GM12878 (cell line): ENCODE results near the gene CAMK4. TPM values are rescaled to one million over a fixed set of nuclear protein-coding genes. Genes with fewer than 3 reads are reported as not detected.

Source experiments
- ATAC-seq: fragments of 200-7000 bp; cut with Tn5 transposase; 3 replicates; pipeline ENCODE4 v1.9.1; 2020; ENCODE audit warnings: mild to moderate bottlenecking, moderate library complexity
- BruUV-seq: library from RNA; stranded (reverse); fragments of 400-500 nt; replicated peaks from 2 replicates; lab custom pipeline; 2021; lab: Mats Ljungman, UMichigan
- CTCF ChIA-PET: fragments of 300-600 bp; sonication (Branson Sonifier 250); formaldehyde crosslinking; extraction: SDS; loops from one replicate; lab custom pipeline; 2021; ENCODE audit warnings: inconsistent platforms; lab: Yijun Ruan, JAX
- POLR2A ChIA-PET: fragments of 350-600 bp; formaldehyde crosslinking; extraction: SDS; loops from one replicate; lab custom pipeline; 2021; ENCODE audit warnings: inconsistent platforms; lab: Charles Lee
- RAD21 ChIA-PET: fragments of 300-600 bp; sonication (Branson Sonifier 250); formaldehyde crosslinking; loops from one replicate; lab custom pipeline; 2023; ENCODE audit warnings: antibody characterized with exemption; ENCODE audit not compliant: unreplicated experiment; lab: Charles Lee
- SMC1A ChIA-PET: fragments of 300-600 bp; sonication (Branson Sonifier 250); formaldehyde crosslinking; loops from one replicate; lab custom pipeline; 2023; ENCODE audit not compliant: unreplicated experiment, uncharacterized antibody; lab: Charles Lee
- DNase-seq: peaks from one replicate; pipeline ENCODE4 v3.0.0-alpha.2; 2011; ENCODE audit warnings: low read depth, low spot score
- FAIRE-seq: peaks from 3 replicates; lab custom pipeline; 2011; peaks lifted over from hg19 to GRCh38; lab: Jason Lieb, UNC
- H2AFZ ChIP-seq: 2 replicates; pipeline ENCODE4 v1.6.0; 2011; ENCODE audit warnings: low read depth, low read length, control low read depth; ENCODE audit not compliant: control insufficient read depth
- H3K27ac ChIP-seq: 2 replicates; pipeline ENCODE4 v1.5.1; 2011; ENCODE audit warnings: control low read depth; ENCODE audit not compliant: control insufficient read depth, insufficient read depth
- H3K27me3 ChIP-seq, 2 experiments: replicated peaks in 1 of 2; 2 replicates each; pipeline versions ENCODE4 v1.6.0 to v1.6.1; 2011; ENCODE audit warnings: low read length in 1 of 2; ENCODE audit not compliant: control insufficient read depth in 2 of 2, insufficient read depth in 2 of 2
- H3K36me3 ChIP-seq, 2 experiments: 2 replicates each; pipeline ENCODE4 v1.5.1; 2011; ENCODE audit warnings: low read length in 1 of 2; ENCODE audit not compliant: control insufficient read depth in 2 of 2, insufficient read depth in 2 of 2
- H3K4me1 ChIP-seq: 2 replicates; pipeline ENCODE4 v1.6.1; 2011; ENCODE audit warnings: mild to moderate bottlenecking, low read length, moderate library complexity, mixed read lengths; ENCODE audit not compliant: control insufficient read depth, insufficient read depth
- H3K4me2 ChIP-seq: 2 replicates; pipeline ENCODE4 v1.6.0; 2011; ENCODE audit warnings: control low read depth; ENCODE audit not compliant: control insufficient read depth, insufficient read depth
- H3K4me3 ChIP-seq: fragments of 200-600 bp; sonication (generic); 2 replicates; pipeline ENCODE4 v1.5.1; 2016
- H3K79me2 ChIP-seq: 2 replicates; pipeline ENCODE4 v1.6.0; 2011; ENCODE audit warnings: low read length; ENCODE audit not compliant: control insufficient read depth, insufficient read depth
- H3K9ac ChIP-seq: 2 replicates; pipeline ENCODE4 v1.8.0; 2011; ENCODE audit warnings: low read length, control low read depth, mixed read lengths; ENCODE audit not compliant: control insufficient read depth, insufficient read depth
- H3K9me3 ChIP-seq: replicated peaks from 3 replicates; pipeline ENCODE4 v1.5.1; 2011; ENCODE audit warnings: mild to moderate bottlenecking, low read length; ENCODE audit not compliant: control insufficient read depth, insufficient read depth
- H4K20me1 ChIP-seq: 2 replicates; pipeline ENCODE4 v1.6.0; 2011; ENCODE audit not compliant: control insufficient read depth, insufficient read depth
- MYC ChIP-seq: IDR thresholded peaks from 2 replicates; pipeline ENCODE4 v1.6.1; 2011; ENCODE audit warnings: mild to moderate bottlenecking, low read length, moderate library complexity, inconsistent platforms; ENCODE audit not compliant: insufficient read depth, insufficient replicate concordance, insufficient read length, severe bottlenecking
- RUNX3 ChIP-seq: IDR thresholded peaks from 2 replicates; pipeline ENCODE4 v1.6.1; 2012; ENCODE audit warnings: low read length, inconsistent platforms
- SMC3 ChIP-seq: IDR thresholded peaks from 2 replicates; pipeline ENCODE4 v1.6.1; 2011; ENCODE audit warnings: low read length, improper control_type of control experiment, borderline replicate concordance
- SUPT20H ChIP-seq: IDR thresholded peaks from 2 replicates; pipeline ENCODE4 v1.6.1; 2011; ENCODE audit warnings: low read depth, mild to moderate bottlenecking, low read length, moderate library complexity, borderline replicate concordance; ENCODE audit not compliant: control insufficient read depth
- in situ Hi-C: fragments of 300-500 bp; cut with MboI; formaldehyde crosslinking; loops from 9 replicates; pipeline ENCODE4 v1.14.3; 2018; ENCODE audit warnings: mixed read lengths
- intact Hi-C: fragments of 100-400 bp; cut with micrococcal nuclease; formaldehyde crosslinking; loops from one replicate; pipeline ENCODE4 v1.14.2; 2022; ENCODE audit not compliant: unreplicated experiment
- polyA plus RNA-seq, 11 experiments: library from polyadenylated mRNA; depleted of rRNA in 4 of 11; unstranded in 6 of 11; stranded (reverse) in 5 of 11; fragments of >200 nt; fragmentation: Nextera tagmentation in 4 of 11; fragmentation: Illumina TruSeq in 1 of 11; extraction: Ambion mirVana in 4 of 11; extraction: Trizol in 1 of 11; gene quantifications; 1 replicate in 1 of 11; 2 replicates in 10 of 11; pipeline versions ENCODE4 v1.2.1 to v1.2.3, GENCODE V29; 2011 to 2016; ENCODE audit warnings: inconsistent platforms in 2 of 11, missing spikeins in 2 of 11, low read depth in 1 of 11
- total RNA-seq, 4 experiments: library from RNA; depleted of rRNA in 3 of 4; stranded (reverse); fragments of >200 nt in 3 of 4; fragmentation: Illumina TruSeq in 1 of 4; extraction: Trizol in 1 of 4; gene quantifications; 2 replicates each; pipeline versions ENCODE4 v1.2.1 to v1.2.3, GENCODE V29; 2013 to 2021
- TF ChIP-seq, protein P1 (sequence below): fragments of 450-650 bp; IDR thresholded peaks from 2 replicates; pipeline ENCODE4 v1.6.1; 2018; ENCODE audit warnings: mild to moderate bottlenecking, low read depth, moderate library complexity; ENCODE audit not compliant: partially characterized antibody
- TF ChIP-seq, protein P2 (sequence below): fragments of 450-650 bp; IDR thresholded peaks from 2 replicates; pipeline ENCODE4 v1.6.1; 2014; ENCODE audit warnings: mild to moderate bottlenecking

Gene CAMK4
- total and polyA plus RNA-seq, 10 of the 15 experiments (the other 5 are each of a cell fraction or from before 2014, with no cell fraction given), result 13.3 to 51.9 (median 35.3) TPM

DNA sequence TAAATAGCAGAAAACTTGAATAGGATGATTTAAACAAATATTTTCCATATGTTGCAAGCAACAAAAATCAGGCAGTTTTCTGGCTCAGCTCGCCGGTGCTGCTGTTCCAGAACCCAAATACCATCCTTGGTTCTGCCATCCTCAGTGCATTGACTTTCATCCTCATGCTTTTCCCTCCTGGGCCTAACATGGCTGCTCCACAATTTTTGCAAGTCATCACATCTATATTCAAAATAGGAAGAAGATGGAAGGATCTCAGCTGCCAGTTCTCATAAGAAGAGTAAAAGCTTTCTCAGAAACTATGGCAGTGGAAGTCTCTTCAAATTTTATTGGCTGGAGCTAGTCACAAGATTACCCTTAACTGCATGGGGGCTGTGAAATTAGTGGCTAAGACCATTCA, 151.5 kb downstream of the CAMK4 start (continued):
- TF ChIP-seq, protein P1, sequence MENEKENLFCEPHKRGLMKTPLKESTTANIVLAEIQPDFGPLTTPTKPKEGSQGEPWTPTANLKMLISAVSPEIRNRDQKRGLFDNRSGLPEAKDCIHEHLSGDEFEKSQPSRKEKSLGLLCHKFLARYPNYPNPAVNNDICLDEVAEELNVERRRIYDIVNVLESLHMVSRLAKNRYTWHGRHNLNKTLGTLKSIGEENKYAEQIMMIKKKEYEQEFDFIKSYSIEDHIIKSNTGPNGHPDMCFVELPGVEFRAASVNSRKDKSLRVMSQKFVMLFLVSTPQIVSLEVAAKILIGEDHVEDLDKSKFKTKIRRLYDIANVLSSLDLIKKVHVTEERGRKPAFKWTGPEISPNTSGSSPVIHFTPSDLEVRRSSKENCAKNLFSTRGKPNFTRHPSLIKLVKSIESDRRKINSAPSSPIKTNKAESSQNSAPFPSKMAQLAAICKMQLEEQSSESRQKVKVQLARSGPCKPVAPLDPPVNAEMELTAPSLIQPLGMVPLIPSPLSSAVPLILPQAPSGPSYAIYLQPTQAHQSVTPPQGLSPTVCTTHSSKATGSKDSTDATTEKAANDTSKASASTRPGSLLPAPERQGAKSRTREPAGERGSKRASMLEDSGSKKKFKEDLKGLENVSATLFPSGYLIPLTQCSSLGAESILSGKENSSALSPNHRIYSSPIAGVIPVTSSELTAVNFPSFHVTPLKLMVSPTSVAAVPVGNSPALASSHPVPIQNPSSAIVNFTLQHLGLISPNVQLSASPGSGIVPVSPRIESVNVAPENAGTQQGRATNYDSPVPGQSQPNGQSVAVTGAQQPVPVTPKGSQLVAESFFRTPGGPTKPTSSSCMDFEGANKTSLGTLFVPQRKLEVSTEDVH, result no peak
- TF ChIP-seq, protein P2, sequence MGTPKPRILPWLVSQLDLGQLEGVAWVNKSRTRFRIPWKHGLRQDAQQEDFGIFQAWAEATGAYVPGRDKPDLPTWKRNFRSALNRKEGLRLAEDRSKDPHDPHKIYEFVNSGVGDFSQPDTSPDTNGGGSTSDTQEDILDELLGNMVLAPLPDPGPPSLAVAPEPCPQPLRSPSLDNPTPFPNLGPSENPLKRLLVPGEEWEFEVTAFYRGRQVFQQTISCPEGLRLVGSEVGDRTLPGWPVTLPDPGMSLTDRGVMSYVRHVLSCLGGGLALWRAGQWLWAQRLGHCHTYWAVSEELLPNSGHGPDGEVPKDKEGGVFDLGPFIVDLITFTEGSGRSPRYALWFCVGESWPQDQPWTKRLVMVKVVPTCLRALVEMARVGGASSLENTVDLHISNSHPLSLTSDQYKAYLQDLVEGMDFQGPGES, result no peak
- TF ChIP-seq, all 136 proteins: peak for 0

DNA sequence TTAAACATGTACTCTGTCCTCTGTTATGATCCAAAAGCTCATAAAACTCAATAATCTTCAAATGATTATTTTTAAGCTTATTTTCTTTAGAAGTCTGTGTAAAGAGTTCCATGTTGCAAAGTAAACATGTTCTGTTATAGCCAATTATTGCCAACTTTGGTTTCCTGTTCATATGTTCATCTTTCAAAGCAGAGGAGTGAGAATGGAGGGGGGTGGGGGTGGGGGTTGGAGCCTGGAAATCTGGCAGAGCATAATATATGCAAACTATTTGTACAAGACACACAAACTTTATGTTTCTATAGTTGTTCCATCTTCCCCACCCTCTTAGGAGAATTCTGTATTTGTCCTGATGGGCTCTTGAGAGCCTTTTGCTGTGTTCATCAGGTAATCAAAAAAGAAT, 153.1 kb downstream of the CAMK4 start:
- intact Hi-C loops, result no loop called here
- ChIA-PET POLR2A (no interaction called here), RAD21 (no interaction called here)

More for the DNA sequence above, 153.1 kb downstream of the CAMK4 start:
- in situ Hi-C loops, result no loop called here
- ATAC-seq, result no peak
- H4K20me1 ChIP-seq, result no peaks in the 10 kb centered on the region
- H3K9ac ChIP-seq, result no peak overlapping the region
- no peaks in the 10 kb centered on the region for H3K79me2 ChIP-seq
- SMC1A ChIA-PET, result interaction anchor here (1.0 to 2.1 kb wide), 2 partner anchors 22 to 221 kb away, joined by 3 to 7 read pairs; no protein-coding TSS in a partner anchor
- no peak for FAIRE-seq
- H3K4me3 ChIP-seq, result no peak overlapping the region
- no peaks in the 10 kb centered on the region for H3K4me1 ChIP-seq
- no peak overlapping the region for H3K4me2 ChIP-seq
- no peaks in the 10 kb centered on the region for H3K9me3 ChIP-seq
- H2AFZ ChIP-seq, result no peak overlapping the region
- TF ChIP-seq SMC3 (no peak), MYC (no peak), SUPT20H (no peak), RUNX3 (no peak)
- H3K27me3 ChIP-seq, result no peaks in the 10 kb centered on the region
- no peak for DNase-seq
- H3K36me3 ChIP-seq, result peaks cover 0 to 4% of the 10 kb centered on the region in 2 experiments; a peak in 2 of 4 replicates
- no TSS peak for BruUV-seq
- CTCF ChIA-PET, result interaction anchor here (0.6 to 1.2 kb wide), 4 partner anchors 9 to 1350 kb away, joined by 3 to 4 read pairs (median 3); no protein-coding TSS in a partner anchor
- H3K27ac ChIP-seq, result no peak overlapping the region
